GM23338 (cell line): ENCODE results near the gene RET. TPM values are rescaled to one million over a fixed set of nuclear protein-coding genes. Genes with fewer than 3 reads are reported as not detected.

Source experiments
- CREB1 ChIP-seq: fragments of 250-450 bp; sonication (Bioruptor Pico); IDR thresholded peaks from 2 replicates; pipeline ENCODE4 v1.5.0; 2020; ENCODE audit warnings: low read depth, mild to moderate bottlenecking, moderate library complexity
- EZH2phosphoT487 ChIP-seq: fragments of 200-600 bp; sonication (generic); IDR thresholded peaks from one replicate; pipeline ENCODE4 v1.8.1; 2018; ENCODE audit warnings: antibody characterized with exemption; ENCODE audit not compliant: unreplicated experiment
- JUNB ChIP-seq: IDR thresholded peaks from one replicate; pipeline ENCODE4 v1.6.1; 2016; ENCODE audit warnings: antibody characterized with exemption; ENCODE audit not compliant: unreplicated experiment
- NANOG ChIP-seq: IDR thresholded peaks from 2 replicates; pipeline ENCODE4 v1.6.1; 2016; ENCODE audit warnings: antibody characterized with exemption, borderline replicate concordance
- POLR2AphosphoS5 ChIP-seq: IDR thresholded peaks from 2 replicates; pipeline ENCODE4 v1.6.1; 2016; ENCODE audit warnings: antibody characterized with exemption, low read depth
- ZNF114 ChIP-seq: fragments of 250-450 bp; sonication (Bioruptor Pico); IDR thresholded peaks from 2 replicates; pipeline ENCODE4 v1.5.0; 2020; ENCODE audit warnings: mild to moderate bottlenecking, moderate library complexity
- polyA plus RNA-seq: library from polyadenylated mRNA; unstranded; fragments of >200 nt; fragmentation: Nextera tagmentation; extraction: Ambion mirVana; gene quantifications from 2 replicates; pipeline ENCODE4 v1.2.1, GENCODE V29; 2016
- total RNA-seq: library from RNA; depleted of rRNA; stranded (reverse); fragments of >200 nt; shearing (Covaris generic); gene quantifications from 2 replicates; pipeline ENCODE4 v1.2.3, GENCODE V29; 2014
- TF ChIP-seq, protein P1 (sequence below): fragments of 250-450 bp; sonication (Bioruptor Pico); IDR thresholded peaks from 2 replicates; pipeline ENCODE4 v1.5.0; 2020; ENCODE audit warnings: mild to moderate bottlenecking, moderate library complexity
- TF ChIP-seq, protein P2 (sequence below): IDR thresholded peaks from 2 replicates; pipeline ENCODE4 v1.6.1; 2016; ENCODE audit warnings: antibody characterized with exemption
- TF ChIP-seq, protein P3 (sequence below), 2 experiments: fragments of 200-600 bp in 1 of 2; sonication (generic) in 1 of 2; conservative IDR thresholded peaks; 2 replicates each; pipeline versions ENCODE4 v1.5.1 to v1.6.1; 2016 to 2017; ENCODE audit warnings: antibody characterized with exemption in 2 of 2, low read depth in 2 of 2, mild to moderate bottlenecking in 2 of 2, moderate library complexity in 1 of 2

The RET gene
- total and polyA plus RNA-seq, 2 experiments from 2014 or later, result 5.5 to 9.8 TPM

DNA sequence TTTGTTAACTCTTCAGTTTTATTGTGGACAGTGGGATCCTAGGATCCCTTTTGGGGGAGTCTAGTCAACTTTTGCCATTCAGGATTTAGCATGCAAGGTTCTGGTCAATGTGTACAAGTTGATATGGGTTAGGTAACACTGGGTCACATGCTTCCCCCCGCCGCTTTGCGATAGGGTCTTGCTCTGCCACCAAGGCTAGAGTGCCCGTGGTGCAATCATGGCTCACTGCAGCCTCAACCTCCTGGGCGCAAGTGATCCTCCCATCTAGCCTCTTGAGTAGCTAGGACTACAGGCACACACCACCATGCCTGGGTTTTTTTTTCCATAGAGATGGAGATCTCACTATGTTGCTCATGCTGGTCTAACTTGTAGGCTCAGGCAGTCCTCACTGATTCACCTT is 58.2 kb downstream of the RET start (continued):
- TF ChIP-seq, protein P1, sequence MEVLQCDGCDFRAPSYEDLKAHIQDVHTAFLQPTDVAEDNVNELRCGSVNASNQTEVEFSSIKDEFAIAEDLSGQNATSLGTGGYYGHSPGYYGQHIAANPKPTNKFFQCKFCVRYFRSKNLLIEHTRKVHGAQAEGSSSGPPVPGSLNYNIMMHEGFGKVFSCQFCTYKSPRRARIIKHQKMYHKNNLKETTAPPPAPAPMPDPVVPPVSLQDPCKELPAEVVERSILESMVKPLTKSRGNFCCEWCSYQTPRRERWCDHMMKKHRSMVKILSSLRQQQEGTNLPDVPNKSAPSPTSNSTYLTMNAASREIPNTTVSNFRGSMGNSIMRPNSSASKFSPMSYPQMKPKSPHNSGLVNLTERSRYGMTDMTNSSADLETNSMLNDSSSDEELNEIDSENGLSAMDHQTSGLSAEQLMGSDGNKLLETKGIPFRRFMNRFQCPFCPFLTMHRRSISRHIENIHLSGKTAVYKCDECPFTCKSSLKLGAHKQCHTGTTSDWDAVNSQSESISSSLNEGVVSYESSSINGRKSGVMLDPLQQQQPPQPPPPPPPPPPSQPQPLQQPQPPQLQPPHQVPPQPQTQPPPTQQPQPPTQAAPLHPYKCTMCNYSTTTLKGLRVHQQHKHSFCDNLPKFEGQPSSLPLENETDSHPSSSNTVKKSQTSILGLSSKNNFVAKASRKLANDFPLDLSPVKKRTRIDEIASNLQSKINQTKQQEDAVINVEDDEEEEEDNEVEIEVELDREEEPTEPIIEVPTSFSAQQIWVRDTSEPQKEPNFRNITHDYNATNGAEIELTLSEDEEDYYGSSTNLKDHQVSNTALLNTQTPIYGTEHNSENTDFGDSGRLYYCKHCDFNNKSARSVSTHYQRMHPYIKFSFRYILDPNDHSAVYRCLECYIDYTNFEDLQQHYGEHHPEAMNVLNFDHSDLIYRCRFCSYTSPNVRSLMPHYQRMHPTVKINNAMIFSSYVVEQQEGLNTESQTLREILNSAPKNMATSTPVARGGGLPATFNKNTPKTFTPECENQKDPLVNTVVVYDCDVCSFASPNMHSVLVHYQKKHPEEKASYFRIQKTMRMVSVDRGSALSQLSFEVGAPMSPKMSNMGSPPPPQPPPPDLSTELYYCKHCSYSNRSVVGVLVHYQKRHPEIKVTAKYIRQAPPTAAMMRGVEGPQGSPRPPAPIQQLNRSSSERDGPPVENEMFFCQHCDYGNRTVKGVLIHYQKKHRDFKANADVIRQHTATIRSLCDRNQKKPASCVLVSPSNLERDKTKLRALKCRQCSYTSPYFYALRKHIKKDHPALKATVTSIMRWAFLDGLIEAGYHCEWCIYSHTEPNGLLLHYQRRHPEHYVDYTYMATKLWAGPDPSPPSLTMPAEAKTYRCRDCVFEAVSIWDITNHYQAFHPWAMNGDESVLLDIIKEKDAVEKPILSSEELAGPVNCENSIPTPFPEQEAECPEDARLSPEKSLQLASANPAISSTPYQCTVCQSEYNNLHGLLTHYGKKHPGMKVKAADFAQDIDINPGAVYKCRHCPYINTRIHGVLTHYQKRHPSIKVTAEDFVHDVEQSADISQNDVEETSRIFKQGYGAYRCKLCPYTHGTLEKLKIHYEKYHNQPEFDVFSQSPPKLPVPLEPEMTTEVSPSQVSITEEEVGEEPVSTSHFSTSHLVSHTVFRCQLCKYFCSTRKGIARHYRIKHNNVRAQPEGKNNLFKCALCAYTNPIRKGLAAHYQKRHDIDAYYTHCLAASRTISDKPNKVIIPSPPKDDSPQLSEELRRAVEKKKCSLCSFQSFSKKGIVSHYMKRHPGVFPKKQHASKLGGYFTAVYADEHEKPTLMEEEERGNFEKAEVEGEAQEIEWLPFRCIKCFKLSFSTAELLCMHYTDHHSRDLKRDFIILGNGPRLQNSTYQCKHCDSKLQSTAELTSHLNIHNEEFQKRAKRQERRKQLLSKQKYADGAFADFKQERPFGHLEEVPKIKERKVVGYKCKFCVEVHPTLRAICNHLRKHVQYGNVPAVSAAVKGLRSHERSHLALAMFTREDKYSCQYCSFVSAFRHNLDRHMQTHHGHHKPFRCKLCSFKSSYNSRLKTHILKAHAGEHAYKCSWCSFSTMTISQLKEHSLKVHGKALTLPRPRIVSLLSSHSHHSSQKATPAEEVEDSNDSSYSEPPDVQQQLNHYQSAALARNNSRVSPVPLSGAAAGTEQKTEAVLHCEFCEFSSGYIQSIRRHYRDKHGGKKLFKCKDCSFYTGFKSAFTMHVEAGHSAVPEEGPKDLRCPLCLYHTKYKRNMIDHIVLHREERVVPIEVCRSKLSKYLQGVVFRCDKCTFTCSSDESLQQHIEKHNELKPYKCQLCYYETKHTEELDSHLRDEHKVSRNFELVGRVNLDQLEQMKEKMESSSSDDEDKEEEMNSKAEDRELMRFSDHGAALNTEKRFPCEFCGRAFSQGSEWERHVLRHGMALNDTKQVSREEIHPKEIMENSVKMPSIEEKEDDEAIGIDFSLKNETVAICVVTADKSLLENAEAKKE (CRISPR knock-in tag), result no peak
- TF ChIP-seq JUNB (no peak), CREB1 (CRISPR knock-in tag) (no peak), NANOG (no peak), ZNF114 (CRISPR knock-in tag) (no peak), POLR2AphosphoS5 (no peak), EZH2phosphoT487 (no peak)
- TF ChIP-seq, protein P2, sequence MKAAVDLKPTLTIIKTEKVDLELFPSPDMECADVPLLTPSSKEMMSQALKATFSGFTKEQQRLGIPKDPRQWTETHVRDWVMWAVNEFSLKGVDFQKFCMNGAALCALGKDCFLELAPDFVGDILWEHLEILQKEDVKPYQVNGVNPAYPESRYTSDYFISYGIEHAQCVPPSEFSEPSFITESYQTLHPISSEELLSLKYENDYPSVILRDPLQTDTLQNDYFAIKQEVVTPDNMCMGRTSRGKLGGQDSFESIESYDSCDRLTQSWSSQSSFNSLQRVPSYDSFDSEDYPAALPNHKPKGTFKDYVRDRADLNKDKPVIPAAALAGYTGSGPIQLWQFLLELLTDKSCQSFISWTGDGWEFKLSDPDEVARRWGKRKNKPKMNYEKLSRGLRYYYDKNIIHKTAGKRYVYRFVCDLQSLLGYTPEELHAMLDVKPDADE, result no peak
- TF ChIP-seq, protein P3, sequence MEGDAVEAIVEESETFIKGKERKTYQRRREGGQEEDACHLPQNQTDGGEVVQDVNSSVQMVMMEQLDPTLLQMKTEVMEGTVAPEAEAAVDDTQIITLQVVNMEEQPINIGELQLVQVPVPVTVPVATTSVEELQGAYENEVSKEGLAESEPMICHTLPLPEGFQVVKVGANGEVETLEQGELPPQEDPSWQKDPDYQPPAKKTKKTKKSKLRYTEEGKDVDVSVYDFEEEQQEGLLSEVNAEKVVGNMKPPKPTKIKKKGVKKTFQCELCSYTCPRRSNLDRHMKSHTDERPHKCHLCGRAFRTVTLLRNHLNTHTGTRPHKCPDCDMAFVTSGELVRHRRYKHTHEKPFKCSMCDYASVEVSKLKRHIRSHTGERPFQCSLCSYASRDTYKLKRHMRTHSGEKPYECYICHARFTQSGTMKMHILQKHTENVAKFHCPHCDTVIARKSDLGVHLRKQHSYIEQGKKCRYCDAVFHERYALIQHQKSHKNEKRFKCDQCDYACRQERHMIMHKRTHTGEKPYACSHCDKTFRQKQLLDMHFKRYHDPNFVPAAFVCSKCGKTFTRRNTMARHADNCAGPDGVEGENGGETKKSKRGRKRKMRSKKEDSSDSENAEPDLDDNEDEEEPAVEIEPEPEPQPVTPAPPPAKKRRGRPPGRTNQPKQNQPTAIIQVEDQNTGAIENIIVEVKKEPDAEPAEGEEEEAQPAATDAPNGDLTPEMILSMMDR (conservative IDR thresholded peaks at IDR 0.05; ENCODE audit: low read depth in 2 of 2), result no peak
